ENCODE data around the gene NIN. TPM values are rescaled to one million over a fixed set of nuclear protein-coding genes. Genes with fewer than 3 reads are reported as not detected.
A peak's percentile ranks its signal among the peaks of the same experiment; 100 is the strongest.

Gene NIN
- total and polyA plus RNA-seq, 2 of the 4 experiments (the other 2 are of a cell fraction), result 15.2 to 98.4 TPM

DNA sequence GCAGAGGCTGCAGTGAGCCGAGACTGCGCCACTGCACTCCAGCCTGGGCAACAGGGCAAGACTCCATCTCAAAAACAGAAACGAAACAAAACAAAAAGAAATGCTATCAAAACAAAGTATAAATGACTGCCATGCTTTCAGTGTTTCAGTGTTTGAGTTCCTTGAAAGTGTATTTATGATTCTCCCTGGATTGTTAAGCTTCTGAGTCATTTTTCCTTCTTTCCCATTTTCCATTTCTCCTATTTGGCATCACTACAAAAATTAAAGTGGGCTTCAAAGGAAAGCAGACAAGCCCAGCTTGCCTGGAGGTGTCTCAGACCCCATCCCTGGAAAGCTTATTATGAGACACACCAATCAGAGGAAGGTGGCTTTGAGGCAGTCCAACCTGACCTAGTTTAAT is 35.1 kb downstream of the NIN start:
- H3K79me1 ChIP-seq (ENCODE audit: low read depth in 1 of 2, low read length in 2 of 2), result peaks cover 22 to 80% of the 10 kb centered on the region in 2 experiments
- H3K4me2 ChIP-seq (ENCODE audit: low read depth, low read length), result no peak overlapping the region
- no peak overlapping the region for H4K5ac ChIP-seq (ENCODE audit: low read depth, low read length)
- 0 out of 2 replicates have a peak overlapping the region, but pooled peaks have one; percentile 34 for H3K23ac ChIP-seq (ENCODE audit: low read depth, low read length)
- ATAC-seq (ENCODE audit: low read depth), result peak; percentile 22; the same call in 1 of the 2 replicates
- H3K36me3 ChIP-seq (ENCODE audit: control insufficient read depth, insufficient read depth, low read length), result peaks cover 9% of the 10 kb centered on the region
- H2BK5ac ChIP-seq (ENCODE audit: low read depth, low read length, poor library complexity, severe bottlenecking), result no peak overlapping the region
- H3K18ac ChIP-seq (ENCODE audit: low read depth, low read length), result no peak overlapping the region; the same call in 1 of the 2 replicates
- H3K56ac ChIP-seq (ENCODE audit: extremely low read depth, insufficient read depth, low read length), result no peak overlapping the region
- H4K91ac ChIP-seq (ENCODE audit: insufficient read depth, low read depth, low read length), result no peak overlapping the region
- WGBS, 2 experiments (ENCODE audit: extremely low coverage in 2 of 2, insufficient read length in 1 of 2), result 100% methylated on average over 1 of the region's 3 CpGs; no CpG with 5 or more reads in 1 of the 2 experiments
- H4K20me1 ChIP-seq (ENCODE audit: insufficient read depth, low read length), result peaks cover 8% of the 10 kb centered on the region; the same call in 1 of the 2 replicates
- H3K9ac ChIP-seq (ENCODE audit: low read depth, low read length), result no peak overlapping the region
- TF ChIP-seq MAZ (IDR thresholded peaks at IDR 0.05; ENCODE audit: borderline replicate concordance, low read depth, low read length) (no peak), NFE2L2 (IDR thresholded peaks at IDR 0.05; ENCODE audit: low read depth, low read length) (no peak), FOS (IDR thresholded peaks at IDR 0.05; ENCODE audit: low read depth, low read length) (no peak), POLR2A (IDR thresholded peaks at IDR 0.05; ENCODE audit: low read depth, low read length) (no peak), MXI1 (IDR thresholded peaks at IDR 0.05; ENCODE audit: borderline replicate concordance, low read depth, low read length) (no peak), RCOR1 (IDR thresholded peaks at IDR 0.05; ENCODE audit: insufficient replicate concordance, low read length) (no peak), CEBPB (IDR thresholded peaks at IDR 0.05; ENCODE audit: low read depth, low read length) (no peak), MAFK (IDR thresholded peaks at IDR 0.05; ENCODE audit: low read depth, low read length) (no peak), RAD21 (IDR thresholded peaks at IDR 0.05; ENCODE audit: low read length) (no peak), RFX5 (IDR thresholded peaks at IDR 0.05; ENCODE audit: low read depth, low read length) (no peak), CHD1 (IDR thresholded peaks at IDR 0.05; ENCODE audit: low read depth, low read length) (no peak), SMC3 (IDR thresholded peaks at IDR 0.05; ENCODE audit: low read depth, low read length) (no peak), BHLHE40 (IDR thresholded peaks at IDR 0.05; ENCODE audit: low read depth, low read length) (no peak)
- TF ChIP-seq, protein P1, sequence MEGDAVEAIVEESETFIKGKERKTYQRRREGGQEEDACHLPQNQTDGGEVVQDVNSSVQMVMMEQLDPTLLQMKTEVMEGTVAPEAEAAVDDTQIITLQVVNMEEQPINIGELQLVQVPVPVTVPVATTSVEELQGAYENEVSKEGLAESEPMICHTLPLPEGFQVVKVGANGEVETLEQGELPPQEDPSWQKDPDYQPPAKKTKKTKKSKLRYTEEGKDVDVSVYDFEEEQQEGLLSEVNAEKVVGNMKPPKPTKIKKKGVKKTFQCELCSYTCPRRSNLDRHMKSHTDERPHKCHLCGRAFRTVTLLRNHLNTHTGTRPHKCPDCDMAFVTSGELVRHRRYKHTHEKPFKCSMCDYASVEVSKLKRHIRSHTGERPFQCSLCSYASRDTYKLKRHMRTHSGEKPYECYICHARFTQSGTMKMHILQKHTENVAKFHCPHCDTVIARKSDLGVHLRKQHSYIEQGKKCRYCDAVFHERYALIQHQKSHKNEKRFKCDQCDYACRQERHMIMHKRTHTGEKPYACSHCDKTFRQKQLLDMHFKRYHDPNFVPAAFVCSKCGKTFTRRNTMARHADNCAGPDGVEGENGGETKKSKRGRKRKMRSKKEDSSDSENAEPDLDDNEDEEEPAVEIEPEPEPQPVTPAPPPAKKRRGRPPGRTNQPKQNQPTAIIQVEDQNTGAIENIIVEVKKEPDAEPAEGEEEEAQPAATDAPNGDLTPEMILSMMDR (conservative IDR thresholded peaks at IDR 0.05; ENCODE audit: low read depth, low read length), result no peak
- TF ChIP-seq, protein P2, sequence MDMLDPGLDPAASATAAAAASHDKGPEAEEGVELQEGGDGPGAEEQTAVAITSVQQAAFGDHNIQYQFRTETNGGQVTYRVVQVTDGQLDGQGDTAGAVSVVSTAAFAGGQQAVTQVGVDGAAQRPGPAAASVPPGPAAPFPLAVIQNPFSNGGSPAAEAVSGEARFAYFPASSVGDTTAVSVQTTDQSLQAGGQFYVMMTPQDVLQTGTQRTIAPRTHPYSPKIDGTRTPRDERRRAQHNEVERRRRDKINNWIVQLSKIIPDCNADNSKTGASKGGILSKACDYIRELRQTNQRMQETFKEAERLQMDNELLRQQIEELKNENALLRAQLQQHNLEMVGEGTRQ (IDR thresholded peaks at IDR 0.05; ENCODE audit: low read depth, low read length), result no peak
- TF ChIP-seq, protein P3, sequence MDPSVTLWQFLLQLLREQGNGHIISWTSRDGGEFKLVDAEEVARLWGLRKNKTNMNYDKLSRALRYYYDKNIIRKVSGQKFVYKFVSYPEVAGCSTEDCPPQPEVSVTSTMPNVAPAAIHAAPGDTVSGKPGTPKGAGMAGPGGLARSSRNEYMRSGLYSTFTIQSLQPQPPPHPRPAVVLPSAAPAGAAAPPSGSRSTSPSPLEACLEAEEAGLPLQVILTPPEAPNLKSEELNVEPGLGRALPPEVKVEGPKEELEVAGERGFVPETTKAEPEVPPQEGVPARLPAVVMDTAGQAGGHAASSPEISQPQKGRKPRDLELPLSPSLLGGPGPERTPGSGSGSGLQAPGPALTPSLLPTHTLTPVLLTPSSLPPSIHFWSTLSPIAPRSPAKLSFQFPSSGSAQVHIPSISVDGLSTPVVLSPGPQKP (IDR thresholded peaks at IDR 0.05; ENCODE audit: borderline replicate concordance, low read depth, low read length), result no peak
- no peak overlapping the region for H2BK120ac ChIP-seq (ENCODE audit: low read depth, low read length)
- no peak overlapping the region; the same call in 1 of the 2 replicates for H3K14ac ChIP-seq (replicated peaks; ENCODE audit: low read depth, low read length)
- CTCF ChIA-PET, result interaction anchor here (1.0 kb wide), 1 partner anchor 9 kb away, joined by 3 read pairs; no protein-coding TSS in a partner anchor
- H3K9me3 ChIP-seq (ENCODE audit: control insufficient read depth, insufficient read depth, low read length), result no peaks in the 10 kb centered on the region
- peaks cover 15% of the 10 kb centered on the region for H3K9me1 ChIP-seq (ENCODE audit: insufficient read depth, low read length)
- BruUV-seq (replicated peaks), result no TSS peak
- no peak overlapping the region for H2AFZ ChIP-seq (replicated peaks; ENCODE audit: low read length, poor library complexity)
- H4K8ac ChIP-seq (ENCODE audit: low read depth in 2 of 2, low read length in 2 of 2), result no peak overlapping the region
- H3K4ac ChIP-seq (ENCODE audit: low read depth, low read length), result no peak overlapping the region; the same call in 1 of the 2 replicates
- peaks cover 17% of the 10 kb centered on the region for H3K4me1 ChIP-seq (ENCODE audit: control insufficient read depth, insufficient read depth, low read length)
- no peak overlapping the region for H3K4me3 ChIP-seq (ENCODE audit: insufficient read depth, low read depth, low read length)
- intact Hi-C loops (cut with micrococcal nuclease) (loop anchor here (2.0 kb wide), 1 partner anchor 35 kb away; the partner anchor contains the start of gene NIN), dilution Hi-C loops (cut with HindIII; ENCODE audit: low sequenced_read_pairs, unreplicated experiment) (no loop called here), in situ Hi-C loops (cut with MboI; ENCODE audit: low sequenced_read_pairs) (loop anchor here (5.0 kb wide), 1 partner anchor 66 kb away; no protein-coding TSS in a partner anchor)
- peak overlapping the region; percentile 20; the same call in 1 of the 3 replicates for H2BK15ac ChIP-seq (ENCODE audit: low read depth, low read length)
- no peak overlapping the region; the same call in 1 of the 2 replicates for H2BK20ac ChIP-seq (ENCODE audit: low read depth, low read length)
- H2AK9ac ChIP-seq (replicated peaks; ENCODE audit: low read depth, low read length, poor library complexity), result no peak overlapping the region
- peak overlapping the region; percentile 14; the same call in 1 of the 2 replicates for H2AK5ac ChIP-seq (ENCODE audit: low read depth, low read length)
- H3K27ac ChIP-seq (ENCODE audit: insufficient read depth, low read length), result no peak overlapping the region
- no peaks in the 10 kb centered on the region for H3K27me3 ChIP-seq (ENCODE audit: control insufficient read depth, insufficient read depth, low read length)
- DNase-seq, result no peak
- POLR2A ChIA-PET (ENCODE audit: unreplicated experiment), result no interaction called here
